Measurements from ENCODE around the gene PTH2. TPM values are rescaled to one million over a fixed set of nuclear protein-coding genes. Genes with fewer than 3 reads are reported as not detected.

The PTH2 gene
- total RNA-seq, 1 donor from 2014 or later = not detected

GRCh38 chr19:49421039-49421877 is 2.0 kb downstream of the PTH2 start:
- Mint-ChIP-seq H3K36me3 (ENCODE audit: unreplicated experiment) (no peaks in the 10 kb centered on the region), H3K4me1 (ENCODE audit: unreplicated experiment) (peaks cover 23% of the 10 kb centered on the region), H3K4me3 (ENCODE audit: unreplicated experiment) (peak overlapping the region; percentile 14), H3K9me3 (ENCODE audit: unreplicated experiment) (no peaks in the 10 kb centered on the region), H3K27me3 (ENCODE audit: unreplicated experiment) (peaks cover 89% of the 10 kb centered on the region), H3K27ac (ENCODE audit: unreplicated experiment) (no peak overlapping the region)
- TF ChIP-seq CTCF (IDR thresholded peaks at IDR 0.05) = no peak
- peak; percentile 82 for DNase-seq (ENCODE audit: extremely low spot score, unreplicated experiment)

GRCh38 chr19:49420227-49420626 is 3.0 kb downstream of the PTH2 start:
- Mint-ChIP-seq H3K27ac (ENCODE audit: unreplicated experiment) (no peak overlapping the region), H3K9me3 (ENCODE audit: unreplicated experiment) (no peaks in the 10 kb centered on the region), H3K27me3 (ENCODE audit: unreplicated experiment) (peaks cover 80% of the 10 kb centered on the region), H3K36me3 (ENCODE audit: unreplicated experiment) (no peaks in the 10 kb centered on the region), H3K4me1 (ENCODE audit: unreplicated experiment) (peaks cover 23% of the 10 kb centered on the region), H3K4me3 (ENCODE audit: unreplicated experiment) (no peak overlapping the region)
- no peak for DNase-seq (ENCODE audit: extremely low spot score, unreplicated experiment)
- TF ChIP-seq CTCF (IDR thresholded peaks at IDR 0.05) = no peak

GRCh38 chr19:49419173-49419572 is 4.1 kb downstream of the PTH2 start:
- H3K4me1 Mint-ChIP-seq (ENCODE audit: unreplicated experiment) = peaks cover 23% of the 10 kb centered on the region
- DNase-seq (ENCODE audit: extremely low spot score, unreplicated experiment) = no peak

GRCh38 chr19:49418511-49418910 is 4.7 kb downstream of the PTH2 start:
- TF ChIP-seq CTCF (IDR thresholded peaks at IDR 0.05) = no peak
- Mint-ChIP-seq H3K27ac (ENCODE audit: unreplicated experiment) (no peak overlapping the region), H3K4me1 (ENCODE audit: unreplicated experiment) (peaks cover 18% of the 10 kb centered on the region), H3K36me3 (ENCODE audit: unreplicated experiment) (no peaks in the 10 kb centered on the region), H3K27me3 (ENCODE audit: unreplicated experiment) (peaks cover 63% of the 10 kb centered on the region), H3K9me3 (ENCODE audit: unreplicated experiment) (no peaks in the 10 kb centered on the region), H3K4me3 (ENCODE audit: unreplicated experiment) (no peak overlapping the region)
- no peak for DNase-seq (ENCODE audit: extremely low spot score, unreplicated experiment)

More at GRCh38 chr19:49419173-49419572, 4.1 kb downstream of the PTH2 start:
- no peak for TF ChIP-seq CTCF (IDR thresholded peaks at IDR 0.05)
- H3K36me3 Mint-ChIP-seq (ENCODE audit: unreplicated experiment) = no peaks in the 10 kb centered on the region
- H3K9me3 Mint-ChIP-seq (ENCODE audit: unreplicated experiment) = no peaks in the 10 kb centered on the region
- H3K27ac Mint-ChIP-seq (ENCODE audit: unreplicated experiment) = no peak overlapping the region
- H3K27me3 Mint-ChIP-seq (ENCODE audit: unreplicated experiment) = peaks cover 70% of the 10 kb centered on the region
- H3K4me3 Mint-ChIP-seq (ENCODE audit: unreplicated experiment) = no peak overlapping the region

- TF ChIP-seq CTCF (IDR thresholded peaks at IDR 0.05) = no peak
- no peaks in the 10 kb centered on the region for H3K9me3 Mint-ChIP-seq (ENCODE audit: unreplicated experiment)
- peaks cover 55% of the 10 kb centered on the region for H3K27me3 Mint-ChIP-seq (ENCODE audit: unreplicated experiment)
- peaks cover 11% of the 10 kb centered on the region for H3K4me1 Mint-ChIP-seq (ENCODE audit: unreplicated experiment)
- H3K36me3 Mint-ChIP-seq (ENCODE audit: unreplicated experiment) = no peaks in the 10 kb centered on the region
- H3K4me3 Mint-ChIP-seq (ENCODE audit: unreplicated experiment) = no peak overlapping the region
- no peak overlapping the region for H3K27ac Mint-ChIP-seq (ENCODE audit: unreplicated experiment)
- no peak for DNase-seq (ENCODE audit: extremely low spot score, unreplicated experiment)
These were observed 6.2 kb downstream of the PTH2 start for GRCh38 chr19:49417088-49417487.
